OCI-LY7 (cell line): Measurements from ENCODE around the gene HELZ.

ENCODE experiments used
- EZH2phosphoT487 ChIP-seq: fragments of 200-600 bp; sonication (generic); IDR thresholded peaks from 2 replicates; pipeline ENCODE4 v1.6.1; 2018; ENCODE audit warnings: low read depth, borderline replicate concordance, mild to moderate bottlenecking, mixed run types, antibody characterized with exemption, low read length, moderate library complexity, mixed read lengths
- TF ChIP-seq, protein P1 (sequence below): fragments of 200-600 bp; sonication (generic); conservative IDR thresholded peaks from 2 replicates; pipeline ENCODE4 v1.5.1; 2014; ENCODE audit warnings: mild to moderate bottlenecking, antibody characterized with exemption, low read length, moderate library complexity, mixed read lengths

DNA sequence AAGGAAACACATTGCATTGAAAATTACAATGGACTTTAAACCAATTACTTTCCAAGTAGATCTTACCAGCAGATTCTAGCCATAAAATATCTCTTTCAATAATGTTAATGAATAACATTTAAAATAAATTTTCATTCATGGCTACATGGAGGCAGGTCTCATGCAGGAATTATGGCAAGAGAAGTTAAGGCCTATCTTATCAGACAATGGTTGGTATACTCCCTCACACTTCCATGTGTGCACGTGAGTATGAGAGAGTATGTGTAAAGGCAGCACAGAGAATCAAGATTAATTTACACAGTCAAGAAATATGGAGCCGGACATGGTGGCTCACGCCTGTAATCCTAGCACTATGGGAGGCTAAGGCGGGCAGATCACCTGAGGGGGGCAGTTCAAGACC, 76.5 kb downstream of the HELZ start:
- TF ChIP-seq, protein P1, sequence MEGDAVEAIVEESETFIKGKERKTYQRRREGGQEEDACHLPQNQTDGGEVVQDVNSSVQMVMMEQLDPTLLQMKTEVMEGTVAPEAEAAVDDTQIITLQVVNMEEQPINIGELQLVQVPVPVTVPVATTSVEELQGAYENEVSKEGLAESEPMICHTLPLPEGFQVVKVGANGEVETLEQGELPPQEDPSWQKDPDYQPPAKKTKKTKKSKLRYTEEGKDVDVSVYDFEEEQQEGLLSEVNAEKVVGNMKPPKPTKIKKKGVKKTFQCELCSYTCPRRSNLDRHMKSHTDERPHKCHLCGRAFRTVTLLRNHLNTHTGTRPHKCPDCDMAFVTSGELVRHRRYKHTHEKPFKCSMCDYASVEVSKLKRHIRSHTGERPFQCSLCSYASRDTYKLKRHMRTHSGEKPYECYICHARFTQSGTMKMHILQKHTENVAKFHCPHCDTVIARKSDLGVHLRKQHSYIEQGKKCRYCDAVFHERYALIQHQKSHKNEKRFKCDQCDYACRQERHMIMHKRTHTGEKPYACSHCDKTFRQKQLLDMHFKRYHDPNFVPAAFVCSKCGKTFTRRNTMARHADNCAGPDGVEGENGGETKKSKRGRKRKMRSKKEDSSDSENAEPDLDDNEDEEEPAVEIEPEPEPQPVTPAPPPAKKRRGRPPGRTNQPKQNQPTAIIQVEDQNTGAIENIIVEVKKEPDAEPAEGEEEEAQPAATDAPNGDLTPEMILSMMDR = no peak
- TF ChIP-seq EZH2phosphoT487 = no peak
